Measurements from ENCODE around the gene DAO.

GRCh38 chr12:108911915-108912314, 32.0 kb downstream of the DAO start:
- TF ChIP-seq EZH2 (IDR thresholded peaks at IDR 0.05; ENCODE audit: low read length, missing control alignments) (no peak), CTCF (conservative IDR thresholded peaks at IDR 0.05 in 1 of 2, IDR thresholded peaks at IDR 0.05 in 1 of 2; ENCODE audit: low read depth in 1 of 2, low read length in 2 of 2) (no peak)
